ENCODE data around the gene ZCCHC8.
A peak's percentile ranks its signal among the peaks of the same experiment; 100 is the strongest.
"Not testable (repeated sequence)": the region's sequence is repeated elsewhere in the genome, so short reads cannot be mapped to it uniquely, and the experiment has no call there.

The ZCCHC8 gene

GRCh38 chr12:122435186-122435585 lies 65.5 kb downstream of the ZCCHC8 start:
- DNase-seq, result no peak

GRCh38 chr12:122429043-122429442 lies 71.7 kb downstream of the ZCCHC8 start:
- not testable (repeated sequence) for DNase-seq

GRCh38 chr12:122427403-122427802 lies 73.3 kb downstream of the ZCCHC8 start:
- DNase-seq, result no peak

GRCh38 chr12:122423258-122424165 lies 77.2 kb downstream of the ZCCHC8 start:
- DNase-seq, result peak in 47 of 58 donors; percentile 4 to 73 (median 43)

- DNase-seq, result peak in 27 of 58 donors; percentile 2 to 62 (median 43)
Observed at GRCh38 chr12:122422730-122423257, 77.9 kb downstream of the ZCCHC8 start.

GRCh38 chr12:122421821-122422729 lies 78.7 kb downstream of the ZCCHC8 start, which contains the start of gene CLIP1:
Gene CLIP1, minus strand, starts transcription at chr12:122422669. Its CDS starts 42,217 bp downstream, at chr12:122380452.
- DNase-seq, result peak in 50 of 58 donors; percentile 9 to 76 (median 45)

All from anterior cingulate cortex (tissue), 58 donors.